Activated CD4-positive, alpha-beta T cell treated with anti-CD3 and anti-CD28 coated beads, Interleukin-2, Interleukin-4, amounts not matched to agents 100 ng/mL and 50 ng/mL, durations not matched to agents 16 hours and 8 hours (primary cell): ENCODE measurements around the gene MFAP3.

ENCODE experiments used
- DNase-seq: peaks from one replicate; pipeline ENCODE4 v3.0.0-alpha.2; 2020; ENCODE audit warnings: low spot score

Gene MFAP3

DNA sequence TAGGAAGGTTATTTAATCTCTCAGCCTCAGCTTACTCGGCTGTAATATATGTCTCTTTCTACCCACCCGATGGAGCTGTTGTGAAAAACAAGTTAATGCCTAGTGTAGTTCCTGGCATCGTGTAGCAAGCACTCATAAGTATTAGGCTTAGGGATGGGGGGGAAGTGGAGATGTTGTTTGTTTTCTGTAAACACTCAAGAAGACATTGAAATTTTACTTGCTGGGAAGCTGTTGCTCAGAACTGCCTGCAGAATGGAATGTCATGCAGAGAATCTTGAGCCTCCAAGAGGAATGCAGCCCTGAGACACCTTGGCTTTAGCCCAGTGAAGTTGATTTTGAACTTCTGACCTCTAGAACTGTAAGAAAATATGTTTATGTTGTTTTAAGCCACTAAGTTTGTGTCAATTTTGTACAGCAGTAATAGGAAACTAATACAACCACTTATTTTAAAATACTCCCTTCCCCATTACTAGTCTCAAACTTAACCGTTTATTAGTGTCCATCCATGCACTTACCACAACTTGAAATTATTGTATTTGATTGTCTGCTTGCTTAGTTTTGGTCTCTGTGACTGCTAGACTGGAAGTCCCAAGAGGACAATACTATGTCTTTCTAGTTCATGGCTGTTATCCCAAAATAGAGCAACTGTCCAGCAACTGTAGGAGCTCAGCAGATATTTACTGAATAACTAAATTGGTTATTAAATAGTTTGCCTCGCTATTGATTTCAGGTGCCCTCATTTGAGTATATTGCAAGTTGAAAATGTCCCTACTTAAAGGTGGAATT, 53.8 kb downstream of the MFAP3 start:
- no peak for DNase-seq

DNA sequence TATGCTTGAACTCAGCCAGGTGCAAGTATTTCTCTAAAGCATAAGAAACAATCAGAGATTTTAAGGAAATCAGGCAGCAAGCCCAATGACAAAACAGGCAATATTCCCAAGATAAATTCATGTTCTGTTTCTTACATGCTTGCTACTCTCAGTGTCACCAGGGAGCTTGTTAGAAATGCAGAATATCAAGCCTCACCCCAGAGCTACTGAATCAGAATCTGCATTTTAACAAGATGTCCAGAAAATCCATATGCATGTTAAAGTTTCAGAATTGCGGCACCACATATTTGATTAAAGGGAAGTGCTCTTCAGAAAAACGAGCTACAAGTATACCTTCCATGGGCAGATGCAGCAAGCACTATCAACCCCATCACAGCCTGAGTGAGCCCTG, 54.4 kb downstream of the MFAP3 start:
- no peak for DNase-seq

DNA sequence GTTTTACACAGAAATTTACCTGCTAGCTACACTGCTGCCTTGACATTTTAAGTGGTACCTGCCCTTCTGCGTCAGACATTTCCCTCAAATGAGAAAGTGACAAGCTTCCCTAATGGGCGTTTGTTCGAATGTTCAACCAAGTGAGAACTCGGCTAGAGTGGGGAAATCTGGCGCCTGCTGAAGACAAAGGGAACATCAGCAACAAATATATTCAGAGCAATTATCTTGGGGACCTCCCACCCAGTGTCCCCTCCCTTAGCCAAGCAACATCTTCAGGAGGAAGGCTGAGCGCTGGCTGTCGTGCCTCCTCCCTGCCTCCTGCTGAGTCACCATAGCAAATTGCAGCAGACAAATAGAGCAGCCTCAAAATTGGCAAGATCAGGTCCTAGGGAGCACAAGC, 57.1 kb downstream of the MFAP3 start:
- no peak for DNase-seq

DNA sequence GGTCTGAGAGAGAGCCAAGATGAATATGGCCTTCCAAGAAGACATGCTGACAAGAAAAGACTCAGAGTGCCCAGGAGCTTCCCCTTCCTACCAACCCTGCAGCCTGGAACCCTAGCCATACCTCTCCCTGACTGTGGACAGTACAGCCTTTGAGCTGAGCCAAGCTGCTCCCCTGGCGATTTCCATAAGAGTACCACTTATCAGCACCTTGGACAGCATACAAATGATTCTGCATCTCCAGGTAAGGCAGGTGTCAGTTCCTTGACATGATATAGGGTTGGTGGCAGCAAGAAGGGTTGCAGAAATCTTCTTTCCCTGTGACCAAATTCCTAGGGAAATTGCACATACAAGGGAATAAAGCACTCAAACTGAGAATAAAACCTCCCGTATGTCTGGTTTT, 58.3 kb downstream of the MFAP3 start:
- no peak for DNase-seq

DNA sequence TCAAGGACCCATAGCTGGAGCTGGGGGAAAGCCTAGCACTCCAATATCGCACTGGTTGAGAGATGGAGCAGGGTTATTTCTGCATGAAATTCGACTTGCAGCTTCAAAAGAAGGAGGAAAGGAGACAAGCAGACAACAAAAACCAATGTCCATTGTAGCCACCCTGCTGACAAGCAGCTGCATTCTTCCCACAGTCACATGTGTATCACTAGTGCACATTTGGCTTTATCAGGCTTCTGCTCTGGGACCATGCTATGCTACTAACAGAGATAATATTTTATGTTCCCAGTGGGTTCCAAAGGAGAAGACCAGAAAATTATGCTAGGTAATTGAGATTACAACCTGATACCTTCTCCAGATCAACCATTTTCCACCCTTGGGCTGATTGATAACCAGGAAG, 59.7 kb downstream of the MFAP3 start:
- no peak for DNase-seq

DNA sequence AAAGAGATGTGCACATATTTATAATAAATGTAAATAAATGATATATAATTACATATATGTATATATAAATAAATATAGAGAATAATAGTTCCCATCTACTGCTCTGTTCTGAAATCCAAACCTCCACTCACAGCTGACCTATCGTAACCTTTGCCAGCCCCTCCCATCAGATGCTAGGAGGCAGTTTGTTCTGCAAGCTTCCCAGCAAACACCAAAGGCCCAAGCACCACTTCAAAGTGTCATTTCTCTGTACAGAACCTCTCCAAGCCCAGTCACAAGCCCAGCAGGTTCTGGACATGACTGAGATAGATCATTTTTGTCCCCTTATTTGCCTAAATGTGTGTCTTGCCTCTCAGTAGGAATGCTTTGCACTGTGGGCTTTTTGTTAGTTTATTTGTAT, 62.4 kb downstream of the MFAP3 start:
- no peak for DNase-seq

DNA sequence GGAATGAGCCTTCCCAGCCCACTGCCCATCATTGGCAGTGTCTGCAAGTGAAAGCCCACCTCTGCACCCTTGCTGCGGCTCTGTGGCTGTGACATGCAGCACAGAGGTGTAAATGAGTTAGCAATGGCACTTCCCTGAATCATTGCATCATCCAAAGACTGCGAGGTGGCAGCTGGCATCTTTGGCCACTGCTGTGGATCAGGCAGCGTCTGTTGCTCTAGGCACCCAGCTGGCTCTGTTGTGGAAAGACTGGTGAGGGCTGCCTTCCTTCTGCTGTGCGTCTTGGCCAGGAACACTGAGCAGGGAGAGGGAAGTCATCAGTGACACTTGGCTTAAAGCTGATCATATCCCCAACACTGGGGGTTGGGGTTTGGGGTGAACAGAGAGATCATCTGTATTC, 64.5 kb downstream of the MFAP3 start:
- no peak for DNase-seq
